AG04450 (cell line): ENCODE results near the gene PLXNA2. TPM values are rescaled to one million over a fixed set of nuclear protein-coding genes. Genes with fewer than 3 reads are reported as not detected.

ENCODE experiments used
- CTCF ChIA-PET: fragments of 300-600, 350-600 bp; formaldehyde crosslinking; extraction: SDS; loops from one replicate; lab custom pipeline; 2022; ENCODE audit warnings: antibody characterized with exemption, inconsistent platforms; lab: Charles Lee
- POLR2A ChIA-PET: fragments of 350-600 bp; formaldehyde crosslinking; extraction: SDS; loops from one replicate; lab custom pipeline; 2021; ENCODE audit warnings: antibody characterized with exemption, inconsistent platforms; lab: Yijun Ruan, JAX
- DNase-seq: peaks from one replicate; pipeline ENCODE4 v3.0.0-alpha.2; 2011; ENCODE audit warnings: low read depth, low spot score
- H3K27ac ChIP-seq: one replicate; pipeline ENCODE4 v1.5.1; 2012; ENCODE audit warnings: low read depth, low read length, control low read depth
- H3K27me3 ChIP-seq: one replicate; pipeline ENCODE4 v1.6.0; 2012; ENCODE audit warnings: low read length; ENCODE audit not compliant: control insufficient read depth, insufficient read depth
- H3K4me3 ChIP-seq: 2 replicates; pipeline ENCODE4 v1.5.1; 2011; ENCODE audit warnings: mild to moderate bottlenecking, low read depth, low read length, control low read depth
- H3K9me3 ChIP-seq: 2 replicates; pipeline ENCODE4 v1.5.1; 2012; ENCODE audit warnings: low read length; ENCODE audit not compliant: control insufficient read depth, insufficient read depth
- CTCF ChIP-seq: IDR thresholded peaks from 2 replicates; pipeline ENCODE4 v1.5.1; 2011; ENCODE audit warnings: low read depth, low read length, control low read depth, inconsistent platforms
- polyA plus RNA-seq: library from polyadenylated mRNA; depleted of rRNA; stranded (reverse); fragments of >200 nt; gene quantifications from 2 replicates; pipeline ENCODE4 v1.2.3, GENCODE V29; 2011

Gene PLXNA2
- polyA plus RNA-seq, 1 experiment, result 0.10 TPM

GRCh38 chr1:208153386-208153785, 90.8 kb downstream of the PLXNA2 start:
- Histone ChIP-seq H3K9me3 (no peaks in the 10 kb centered on the region), H3K4me3 (no peak overlapping the region), H3K27ac (no peak overlapping the region), H3K27me3 (no peaks in the 10 kb centered on the region)
- ChIA-PET CTCF (interaction anchor here (0.6 to 1.0 kb wide), 3 partner anchors 18 to 131 kb away, joined by 3 to 6 read pairs (median 6); no protein-coding TSS in a partner anchor), POLR2A (interaction anchor here (0.6 kb wide), 1 partner anchor 21 kb away, joined by 3 read pairs; no protein-coding TSS in a partner anchor)
- no peak for TF ChIP-seq CTCF
- no peak for DNase-seq

GRCh38 chr1:208151728-208152598, 92.2 kb downstream of the PLXNA2 start:
- no peak for TF ChIP-seq CTCF
- Histone ChIP-seq H3K9me3 (no peaks in the 10 kb centered on the region), H3K4me3 (no peak overlapping the region), H3K27ac (no peak overlapping the region), H3K27me3 (no peaks in the 10 kb centered on the region)
- POLR2A ChIA-PET, result no interaction called here
- CTCF ChIA-PET, result interaction anchor here (0.6 to 1.0 kb wide), 2 partner anchors 20 to 189 kb away, joined by 3 to 10 read pairs; no protein-coding TSS in a partner anchor
- DNase-seq, result no peak

GRCh38 chr1:208150833-208151458, 93.2 kb downstream of the PLXNA2 start:
- H3K9me3 ChIP-seq, result no peaks in the 10 kb centered on the region
- no peaks in the 10 kb centered on the region for H3K27me3 ChIP-seq
- no peak for DNase-seq
- ChIA-PET CTCF (interaction anchor here (0.6 kb wide), 1 partner anchor 188 kb away, joined by 3 read pairs; no protein-coding TSS in a partner anchor), POLR2A (no interaction called here)
- no peak for TF ChIP-seq CTCF
- H3K4me3 ChIP-seq, result no peak overlapping the region
- H3K27ac ChIP-seq, result no peak overlapping the region

- Histone ChIP-seq H3K9me3 (no peaks in the 10 kb centered on the region), H3K27me3 (no peaks in the 10 kb centered on the region), H3K27ac (no peak overlapping the region), H3K4me3 (no peak overlapping the region)
- TF ChIP-seq CTCF, result no peak
- DNase-seq, result no peak
- ChIA-PET POLR2A (no interaction called here), CTCF (no interaction called here)
Observed at GRCh38 chr1:208149776-208150514, 94.2 kb downstream of the PLXNA2 start.
